ENCODE results near the gene SOX4.

GRCh38 chr6:21609881-21610329 is 16.4 kb downstream of the SOX4 start:
- TF ChIP-seq, protein P1, sequence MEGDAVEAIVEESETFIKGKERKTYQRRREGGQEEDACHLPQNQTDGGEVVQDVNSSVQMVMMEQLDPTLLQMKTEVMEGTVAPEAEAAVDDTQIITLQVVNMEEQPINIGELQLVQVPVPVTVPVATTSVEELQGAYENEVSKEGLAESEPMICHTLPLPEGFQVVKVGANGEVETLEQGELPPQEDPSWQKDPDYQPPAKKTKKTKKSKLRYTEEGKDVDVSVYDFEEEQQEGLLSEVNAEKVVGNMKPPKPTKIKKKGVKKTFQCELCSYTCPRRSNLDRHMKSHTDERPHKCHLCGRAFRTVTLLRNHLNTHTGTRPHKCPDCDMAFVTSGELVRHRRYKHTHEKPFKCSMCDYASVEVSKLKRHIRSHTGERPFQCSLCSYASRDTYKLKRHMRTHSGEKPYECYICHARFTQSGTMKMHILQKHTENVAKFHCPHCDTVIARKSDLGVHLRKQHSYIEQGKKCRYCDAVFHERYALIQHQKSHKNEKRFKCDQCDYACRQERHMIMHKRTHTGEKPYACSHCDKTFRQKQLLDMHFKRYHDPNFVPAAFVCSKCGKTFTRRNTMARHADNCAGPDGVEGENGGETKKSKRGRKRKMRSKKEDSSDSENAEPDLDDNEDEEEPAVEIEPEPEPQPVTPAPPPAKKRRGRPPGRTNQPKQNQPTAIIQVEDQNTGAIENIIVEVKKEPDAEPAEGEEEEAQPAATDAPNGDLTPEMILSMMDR (IDR thresholded peaks at IDR 0.05) = no peak
- no peak for TF ChIP-seq POLR2A (IDR thresholded peaks at IDR 0.05)
- TF ChIP-seq POLR2AphosphoS5 (IDR thresholded peaks at IDR 0.05) = no peak
